OCI-LY1 (cell line): Measurements from ENCODE around the gene CLEC16A.

Experiments
- H2AFZ ChIP-seq: fragments of 200-600 bp; sonication (generic), shearing (Covaris generic); 2 replicates; pipeline ENCODE4 v1.6.0; 2014; ENCODE audit warnings: antibody characterized with exemption, mild to moderate bottlenecking, low read length
- H3F3A ChIP-seq: fragments of 200-600 bp; sonication (generic), shearing (Covaris generic); 2 replicates; pipeline ENCODE4 v1.6.0; 2014; ENCODE audit warnings: mild to moderate bottlenecking, antibody characterized with exemption, low read length, moderate library complexity; ENCODE audit not compliant: insufficient read depth
- H3K27ac ChIP-seq: fragments of 200-600 bp; sonication (generic); 2 replicates; pipeline ENCODE4 v1.5.1; 2014; ENCODE audit warnings: low read length, mixed run types, mild to moderate bottlenecking, low read depth; ENCODE audit not compliant: poor library complexity, severe bottlenecking
- H3K27me3 ChIP-seq: fragments of 200-600 bp; sonication (generic); 2 replicates; pipeline ENCODE4 v1.6.0; 2014; ENCODE audit warnings: antibody characterized with exemption, mild to moderate bottlenecking, low read length, moderate library complexity; ENCODE audit not compliant: insufficient read depth
- H3K36me3 ChIP-seq: fragments of 200-600 bp; sonication (generic); 2 replicates; pipeline ENCODE4 v1.6.1; 2014; ENCODE audit warnings: mild to moderate bottlenecking, antibody characterized with exemption, low read length, moderate library complexity, mixed read lengths; ENCODE audit not compliant: insufficient read depth
- H3K4me1 ChIP-seq: fragments of 200-600 bp; sonication (generic); 2 replicates; pipeline ENCODE4 v1.5.1; 2014; ENCODE audit warnings: mild to moderate bottlenecking, low read length, moderate library complexity; ENCODE audit not compliant: insufficient read depth, severe bottlenecking
- H3K4me2 ChIP-seq: fragments of 200-600 bp; sonication (generic), shearing (Covaris generic); 2 replicates; pipeline ENCODE4 v1.6.1; 2014; ENCODE audit warnings: low read length
- H3K4me3 ChIP-seq: fragments of 200-600 bp; sonication (generic); 2 replicates; pipeline ENCODE4 v1.5.1; 2014; ENCODE audit warnings: low read length, low read depth, mild to moderate bottlenecking, mixed read lengths; ENCODE audit not compliant: poor library complexity, severe bottlenecking
- H3K79me2 ChIP-seq: fragments of 200-600 bp; shearing (Covaris generic); 2 replicates; pipeline ENCODE4 v1.6.1; 2016; ENCODE audit warnings: mixed run types, low read length, mixed read lengths; ENCODE audit not compliant: insufficient read depth
- H3K9ac ChIP-seq: fragments of 200-600 bp; sonication (generic), shearing (Covaris generic); 2 replicates; pipeline ENCODE4 v1.6.1; 2014; ENCODE audit warnings: mild to moderate bottlenecking, low read length, mixed read lengths
- H3K9me2 ChIP-seq: fragments of 200-600 bp; sonication (generic), shearing (Covaris generic); 2 replicates; pipeline ENCODE4 v1.6.1; 2014; ENCODE audit warnings: low read depth, mild to moderate bottlenecking, low read length, mixed read lengths
- H3K9me3 ChIP-seq: fragments of 200-600 bp; shearing (Covaris generic); 2 replicates; pipeline ENCODE4 v1.6.1; 2014; ENCODE audit warnings: low read length, mixed read lengths
- H4K20me1 ChIP-seq: fragments of 200-600 bp; sonication (generic), shearing (Covaris generic); 2 replicates; pipeline ENCODE4 v1.6.0; 2016; ENCODE audit warnings: mild to moderate bottlenecking, low read length; ENCODE audit not compliant: insufficient read depth
- EZH2 ChIP-seq: fragments of 200-600 bp; sonication (generic), shearing (Covaris generic); IDR thresholded peaks from 2 replicates; pipeline ENCODE4 v1.8.0; 2017; ENCODE audit warnings: borderline replicate concordance, mixed run types, mild to moderate bottlenecking, antibody characterized with exemption, low read length, moderate library complexity, mixed read lengths
- TF ChIP-seq, protein P1 (sequence below): fragments of 200-600 bp; sonication (generic), shearing (Covaris generic); IDR thresholded peaks from 2 replicates; pipeline ENCODE4 v1.5.1; 2017; ENCODE audit warnings: mild to moderate bottlenecking, antibody characterized with exemption, low read length, moderate library complexity, mixed read lengths

CLEC16A gene

DNA sequence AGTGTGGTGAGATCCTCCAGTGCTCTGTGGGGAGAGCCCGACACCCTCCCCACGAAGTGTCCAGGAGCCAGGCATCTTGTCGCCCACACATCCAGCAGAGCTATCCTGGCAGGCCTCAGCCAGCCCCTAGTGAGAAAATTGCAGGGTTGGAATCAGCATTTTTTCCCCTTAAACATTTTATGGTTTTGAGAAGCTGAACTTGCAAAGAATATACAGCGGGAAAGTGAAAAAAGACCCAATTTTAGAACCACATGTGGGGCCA lies 227.0 kb downstream of the CLEC16A start:
- no peak for TF ChIP-seq EZH2
- TF ChIP-seq, protein P1, sequence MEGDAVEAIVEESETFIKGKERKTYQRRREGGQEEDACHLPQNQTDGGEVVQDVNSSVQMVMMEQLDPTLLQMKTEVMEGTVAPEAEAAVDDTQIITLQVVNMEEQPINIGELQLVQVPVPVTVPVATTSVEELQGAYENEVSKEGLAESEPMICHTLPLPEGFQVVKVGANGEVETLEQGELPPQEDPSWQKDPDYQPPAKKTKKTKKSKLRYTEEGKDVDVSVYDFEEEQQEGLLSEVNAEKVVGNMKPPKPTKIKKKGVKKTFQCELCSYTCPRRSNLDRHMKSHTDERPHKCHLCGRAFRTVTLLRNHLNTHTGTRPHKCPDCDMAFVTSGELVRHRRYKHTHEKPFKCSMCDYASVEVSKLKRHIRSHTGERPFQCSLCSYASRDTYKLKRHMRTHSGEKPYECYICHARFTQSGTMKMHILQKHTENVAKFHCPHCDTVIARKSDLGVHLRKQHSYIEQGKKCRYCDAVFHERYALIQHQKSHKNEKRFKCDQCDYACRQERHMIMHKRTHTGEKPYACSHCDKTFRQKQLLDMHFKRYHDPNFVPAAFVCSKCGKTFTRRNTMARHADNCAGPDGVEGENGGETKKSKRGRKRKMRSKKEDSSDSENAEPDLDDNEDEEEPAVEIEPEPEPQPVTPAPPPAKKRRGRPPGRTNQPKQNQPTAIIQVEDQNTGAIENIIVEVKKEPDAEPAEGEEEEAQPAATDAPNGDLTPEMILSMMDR = no peak
- Histone ChIP-seq H3K4me2 (no peak overlapping the region), H3K9ac (no peak overlapping the region), H3K9me3 (no peaks in the 10 kb centered on the region), H3K79me2 (no peaks in the 10 kb centered on the region), H3K4me3 (no peak overlapping the region), H2AFZ (no peak overlapping the region), H3K9me2 (no peaks in the 10 kb centered on the region), H3K36me3 (peaks cover 34% of the 10 kb centered on the region), H4K20me1 (no peaks in the 10 kb centered on the region), H3F3A (no peaks in the 10 kb centered on the region), H3K27me3 (no peaks in the 10 kb centered on the region), H3K4me1 (peaks cover 5% of the 10 kb centered on the region), H3K27ac (no peak overlapping the region)

DNA sequence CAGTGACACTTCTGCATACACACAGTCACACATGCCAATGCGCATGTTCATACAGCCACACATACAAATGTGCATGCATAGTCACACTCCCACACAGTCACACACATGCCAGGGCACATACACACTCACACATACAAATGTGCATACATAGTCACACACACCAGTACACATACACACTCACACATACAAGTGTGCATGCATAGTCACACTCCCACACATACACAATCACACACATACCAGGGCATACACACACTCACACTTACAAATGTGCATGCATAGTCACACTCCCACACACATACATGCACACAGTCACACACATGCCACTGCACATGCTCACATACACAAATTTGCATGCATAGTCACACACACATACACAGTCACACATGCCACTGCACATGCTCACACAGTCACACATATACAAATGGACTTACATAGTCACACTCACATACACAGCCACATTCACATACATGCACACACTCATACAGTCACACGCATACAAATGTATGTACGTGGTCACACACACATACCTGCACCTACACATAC lies 227.5 kb downstream of the CLEC16A start:
- Histone ChIP-seq H3K79me2 (no peaks in the 10 kb centered on the region), H2AFZ (no peak overlapping the region), H3K9ac (no peak overlapping the region), H3K4me1 (peaks cover 5% of the 10 kb centered on the region), H3K4me2 (no peak overlapping the region), H3K9me2 (no peaks in the 10 kb centered on the region), H3K9me3 (no peaks in the 10 kb centered on the region), H3K36me3 (peaks cover 30% of the 10 kb centered on the region), H3K4me3 (no peak overlapping the region), H3K27me3 (no peaks in the 10 kb centered on the region), H4K20me1 (no peaks in the 10 kb centered on the region), H3K27ac (no peak overlapping the region), H3F3A (no peaks in the 10 kb centered on the region)
- no peak for TF ChIP-seq EZH2
- TF ChIP-seq, protein P1 = no peak

- Histone ChIP-seq H3K27ac (no peak overlapping the region), H3K36me3 (peaks cover 15% of the 10 kb centered on the region), H3K27me3 (no peaks in the 10 kb centered on the region), H3K4me3 (no peak overlapping the region), H3K79me2 (no peaks in the 10 kb centered on the region), H3K4me1 (peaks cover 5% of the 10 kb centered on the region), H3K9ac (no peak overlapping the region), H3F3A (no peaks in the 10 kb centered on the region), H3K9me3 (no peaks in the 10 kb centered on the region), H3K4me2 (no peak overlapping the region), H3K9me2 (no peaks in the 10 kb centered on the region), H4K20me1 (no peaks in the 10 kb centered on the region), H2AFZ (no peak overlapping the region)
- TF ChIP-seq EZH2 = no peak
- TF ChIP-seq, protein P1 = no peak
Measured at GRCh38 chr16:11173426-11173825, 229.1 kb downstream of the CLEC16A start.
